ENCODE measurements around the gene BNIP1.

- no peak for TF ChIP-seq CTCF (IDR thresholded peaks at IDR 0.05; ENCODE audit: low read depth, low read length)
- TF ChIP-seq EZH2phosphoT487 (IDR thresholded peaks at IDR 0.05; ENCODE audit: low read depth) = no peak
Measured at GRCh38 chr5:173163219-173163618, 18.9 kb downstream of the BNIP1 start.

All from OCI-LY3 (cell line).